ENCODE data around the gene MATCAP1.

The MATCAP1 gene

GRCh38 chr16:67170949-67171649 is 12.7 kb downstream of the MATCAP1 start:
- FAIRE-seq, result no peak

GRCh38 chr16:67170168-67170948 is 13.4 kb downstream of the MATCAP1 start, which contains the start of gene NOL3:
NOL3 (plus strand) TSS chr16:67170538.
- FAIRE-seq, result no peak

GRCh38 chr16:67169642-67170167 is 14.1 kb downstream of the MATCAP1 start:
- no peak for FAIRE-seq

- FAIRE-seq, result no peak
Measured at GRCh38 chr16:67169011-67169451, 14.7 kb downstream of the MATCAP1 start.

- FAIRE-seq, result no peak
Measured at GRCh38 chr16:67167588-67167987, 16.2 kb downstream of the MATCAP1 start.

- no peak for FAIRE-seq
Measured at GRCh38 chr16:67166598-67167168, 17.1 kb downstream of the MATCAP1 start.

- no peak for FAIRE-seq
Measured at GRCh38 chr16:67166110-67166547, 17.6 kb downstream of the MATCAP1 start.

- no peak for FAIRE-seq
Measured at GRCh38 chr16:67165121-67166078, 18.4 kb downstream of the MATCAP1 start.

- no peak for FAIRE-seq
Measured at GRCh38 chr16:67164599-67165061, 19.1 kb downstream of the MATCAP1 start, which contains the start of gene HSF4. HSF4 (plus strand) TSS chr16:67164745; CDS start chr16:67164812, 67 bp downstream.

- FAIRE-seq, result no peak
Measured at GRCh38 chr16:67163999-67164558, 19.7 kb downstream of the MATCAP1 start.

GRCh38 chr16:67163164-67163998 is 20.4 kb downstream of the MATCAP1 start:
- no peak for FAIRE-seq

- no peak for FAIRE-seq
Measured at GRCh38 chr16:67162506-67163163, 21.1 kb downstream of the MATCAP1 start.

- FAIRE-seq, result no peak
Measured at GRCh38 chr16:67161595-67162058, 22.1 kb downstream of the MATCAP1 start.

- FAIRE-seq, result no peak
Measured at GRCh38 chr16:67158637-67159600, 24.8 kb downstream of the MATCAP1 start.

GRCh38 chr16:67157892-67158635 is 25.7 kb downstream of the MATCAP1 start:
- no peak for FAIRE-seq

GRCh38 chr16:67157106-67157748 is 26.5 kb downstream of the MATCAP1 start:
- FAIRE-seq, result no peak

GRCh38 chr16:67156143-67156844 is 27.5 kb downstream of the MATCAP1 start:
- FAIRE-seq, result no peak

Data from islet of Langerhans (tissue), 1 donor.